HUES64 (cell line): Measurements from ENCODE around the gene WDR59.
"Not testable (repeated sequence)": the region's sequence is repeated elsewhere in the genome, so short reads cannot be mapped to it uniquely, and the experiment has no call there.

ENCODE experiments used
- H3K27ac ChIP-seq: 2 replicates; pipeline ENCODE4 v1.7.0; 2013; ENCODE audit warnings: low read depth, low read length, inconsistent platforms
- H3K27me3 ChIP-seq: 2 replicates; pipeline ENCODE4 v1.6.1; 2013; ENCODE audit warnings: mild to moderate bottlenecking, low read length; ENCODE audit not compliant: insufficient read depth
- H3K36me3 ChIP-seq: 2 replicates; pipeline ENCODE4 v1.6.1; 2013; ENCODE audit warnings: mild to moderate bottlenecking, low read length; ENCODE audit not compliant: insufficient read depth
- H3K4me1 ChIP-seq: 2 replicates; pipeline ENCODE4 v1.6.1; 2013; ENCODE audit warnings: mild to moderate bottlenecking, low read length, moderate library complexity; ENCODE audit not compliant: insufficient read depth
- H3K4me3 ChIP-seq: 2 replicates; pipeline ENCODE4 v1.5.1; 2013; ENCODE audit warnings: mild to moderate bottlenecking, low read length, moderate library complexity
- H3K9ac ChIP-seq: 2 replicates; pipeline ENCODE4 v1.6.1; 2013; ENCODE audit warnings: mild to moderate bottlenecking, low read depth, low read length
- H3K9me3 ChIP-seq: 2 replicates; pipeline ENCODE4 v1.6.1; 2013; ENCODE audit warnings: low read depth, low read length; ENCODE audit not compliant: insufficient read depth
- WGBS: fragments of 150-250, 120-280 bp; methylation state at CpG from one replicate; pipeline ENCODE4 v1.1.7; 2013; ENCODE audit warnings: missing lambda C conversion rate; 5-methylcytosine and 5-hydroxymethylcytosine counted together

Gene WDR59

DNA sequence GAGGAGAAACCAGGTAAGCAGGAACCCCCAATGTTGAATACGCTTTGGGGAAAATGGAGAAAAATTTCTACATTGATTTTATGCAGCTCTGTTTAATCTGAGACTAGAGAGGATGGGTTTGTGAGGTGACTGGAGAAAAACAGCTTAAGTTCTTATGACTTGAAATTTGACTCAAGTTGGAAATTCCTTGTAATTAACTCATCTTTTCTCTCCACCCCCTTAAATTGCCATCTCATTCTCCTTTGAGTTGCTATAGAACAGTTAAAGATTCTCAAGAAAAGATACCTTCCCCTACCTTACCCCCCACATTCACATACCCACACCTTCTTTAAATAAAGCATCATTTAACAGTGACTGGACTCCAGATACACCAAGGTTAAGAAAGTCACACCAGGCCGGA lies 38.1 kb upstream of the WDR59 start:
- no peak overlapping the region for H3K9ac ChIP-seq
- no peaks in the 10 kb centered on the region for H3K27me3 ChIP-seq
- peaks cover 14% of the 10 kb centered on the region; the same call in 1 of the 2 replicates for H3K9me3 ChIP-seq
- H3K4me3 ChIP-seq = no peak overlapping the region
- whole genome bisulfite sequencing = 96% methylated on average over 2 of the region's 2 CpGs
- no peaks in the 10 kb centered on the region; the same call in 1 of the 2 replicates for H3K4me1 ChIP-seq
- H3K27ac ChIP-seq = no peak overlapping the region
- H3K36me3 ChIP-seq = peaks cover 4% of the 10 kb centered on the region

DNA sequence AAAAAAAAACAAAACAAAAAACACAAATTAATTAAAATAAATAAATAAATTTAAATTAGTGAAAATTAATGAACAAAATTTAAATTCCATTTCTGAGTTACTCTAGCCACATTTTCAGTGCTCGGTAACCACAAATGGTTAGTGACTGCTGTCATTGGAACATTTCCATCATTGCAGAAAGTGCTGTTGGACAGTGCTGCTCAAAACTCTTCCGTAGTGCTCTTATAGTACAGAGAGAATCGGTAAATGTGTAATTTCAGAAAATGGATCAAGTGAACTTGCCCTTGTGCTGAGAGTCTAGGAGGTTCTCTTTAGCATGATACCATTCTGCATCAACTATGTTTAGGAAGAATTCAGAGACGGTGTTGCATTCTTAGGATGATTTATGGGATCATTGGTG lies 37.6 kb upstream of the WDR59 start:
- 96% methylated on average over 4 of the region's 4 CpGs for WGBS
- Histone ChIP-seq H3K9ac (no peak overlapping the region), H3K4me1 (no peaks in the 10 kb centered on the region; the same call in 1 of the 2 replicates), H3K36me3 (peaks cover 4% of the 10 kb centered on the region), H3K27ac (no peak overlapping the region), H3K27me3 (no peaks in the 10 kb centered on the region), H3K9me3 (peaks cover 14% of the 10 kb centered on the region; the same call in 1 of the 2 replicates), H3K4me3 (no peak overlapping the region)

DNA sequence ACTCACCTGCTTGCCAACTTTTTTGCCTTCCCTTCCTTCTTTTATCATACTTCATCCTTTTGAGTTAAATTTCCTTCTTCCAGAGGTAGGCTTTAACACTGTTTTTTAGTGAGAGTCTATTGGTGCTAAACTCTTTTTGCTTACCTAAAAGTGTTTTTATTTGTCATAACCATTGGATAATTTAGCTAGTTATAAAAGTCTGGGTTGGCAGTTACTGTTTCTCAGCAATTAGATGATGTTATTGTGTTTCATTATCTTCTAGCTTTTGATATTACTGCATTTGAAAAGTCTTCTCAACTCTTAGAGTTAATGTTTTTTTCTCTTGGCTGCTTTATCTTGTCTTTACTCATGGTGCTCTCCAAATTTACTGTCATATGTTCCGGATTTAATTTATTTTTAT lies 36.5 kb upstream of the WDR59 start:
- Histone ChIP-seq H3K9ac (no peak overlapping the region), H3K27ac (no peak overlapping the region), H3K9me3 (peaks cover 14% of the 10 kb centered on the region; the same call in 1 of the 2 replicates), H3K27me3 (no peaks in the 10 kb centered on the region), H3K4me1 (no peaks in the 10 kb centered on the region; the same call in 1 of the 2 replicates), H3K4me3 (no peak overlapping the region), H3K36me3 (peaks cover 4% of the 10 kb centered on the region)
- WGBS = 100% methylated on average over 1 of the region's 1 CpG

DNA sequence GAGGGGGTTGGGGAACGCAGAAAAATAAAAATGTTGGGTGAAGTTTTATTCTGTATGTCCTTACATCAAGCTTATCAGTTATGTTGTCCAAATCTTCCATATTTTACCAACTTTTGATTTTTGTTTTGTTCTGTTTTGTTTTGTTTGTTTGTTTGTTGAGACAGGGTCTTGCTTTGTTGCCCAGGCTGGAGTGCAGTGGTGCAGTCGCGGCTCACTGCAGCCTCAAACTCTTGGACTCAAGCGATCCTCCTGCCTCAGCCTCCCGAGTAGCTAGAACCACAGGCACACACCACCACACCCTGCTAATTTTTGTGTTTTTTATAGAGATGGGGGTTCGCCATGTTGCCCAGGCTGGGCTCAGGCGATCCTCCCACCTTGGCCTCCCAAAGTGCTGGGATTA lies 34.7 kb upstream of the WDR59 start:
- 98% methylated on average over 7 of the region's 7 CpGs for WGBS
- H3K36me3 ChIP-seq = peaks cover 4% of the 10 kb centered on the region
- H3K9me3 ChIP-seq = peaks cover 14% of the 10 kb centered on the region; the same call in 1 of the 2 replicates

DNA sequence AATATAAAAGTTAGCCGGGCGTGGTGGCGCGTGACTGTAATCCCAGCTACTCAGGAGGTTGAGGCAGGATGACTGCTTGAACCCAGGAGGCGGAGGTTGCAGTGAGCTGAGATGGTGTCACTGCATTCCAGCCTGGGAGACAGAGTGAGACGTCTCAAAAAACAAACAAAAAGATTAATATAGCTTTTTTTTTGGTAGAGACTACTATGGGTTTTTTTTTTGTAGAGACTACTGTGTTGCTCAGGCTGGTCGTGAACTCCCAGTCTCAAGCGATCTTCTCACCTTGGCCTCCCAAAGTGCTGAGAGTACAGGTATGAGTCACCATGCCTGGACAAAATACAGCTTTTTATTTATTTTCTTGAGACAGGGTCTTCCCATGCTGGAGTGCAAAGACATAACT lies 34.1 kb upstream of the WDR59 start:
- peaks cover 4% of the 10 kb centered on the region for H3K36me3 ChIP-seq
- H3K9me3 ChIP-seq = peaks cover 14% of the 10 kb centered on the region; the same call in 1 of the 2 replicates
- 97% methylated on average over 7 of the region's 8 CpGs for WGBS
- H3K9ac ChIP-seq = no peak overlapping the region
- H3K4me1 ChIP-seq = no peaks in the 10 kb centered on the region; the same call in 1 of the 2 replicates
- no peak overlapping the region for H3K27ac ChIP-seq
- no peaks in the 10 kb centered on the region for H3K27me3 ChIP-seq
- no peak overlapping the region for H3K4me3 ChIP-seq

More for the DNA sequence above, 34.7 kb upstream of the WDR59 start:
- H3K9ac ChIP-seq = no peak overlapping the region
- H3K27me3 ChIP-seq = no peaks in the 10 kb centered on the region
- no peaks in the 10 kb centered on the region; the same call in 1 of the 2 replicates for H3K4me1 ChIP-seq
- H3K27ac ChIP-seq = no peak overlapping the region
- H3K4me3 ChIP-seq = no peak overlapping the region

DNA sequence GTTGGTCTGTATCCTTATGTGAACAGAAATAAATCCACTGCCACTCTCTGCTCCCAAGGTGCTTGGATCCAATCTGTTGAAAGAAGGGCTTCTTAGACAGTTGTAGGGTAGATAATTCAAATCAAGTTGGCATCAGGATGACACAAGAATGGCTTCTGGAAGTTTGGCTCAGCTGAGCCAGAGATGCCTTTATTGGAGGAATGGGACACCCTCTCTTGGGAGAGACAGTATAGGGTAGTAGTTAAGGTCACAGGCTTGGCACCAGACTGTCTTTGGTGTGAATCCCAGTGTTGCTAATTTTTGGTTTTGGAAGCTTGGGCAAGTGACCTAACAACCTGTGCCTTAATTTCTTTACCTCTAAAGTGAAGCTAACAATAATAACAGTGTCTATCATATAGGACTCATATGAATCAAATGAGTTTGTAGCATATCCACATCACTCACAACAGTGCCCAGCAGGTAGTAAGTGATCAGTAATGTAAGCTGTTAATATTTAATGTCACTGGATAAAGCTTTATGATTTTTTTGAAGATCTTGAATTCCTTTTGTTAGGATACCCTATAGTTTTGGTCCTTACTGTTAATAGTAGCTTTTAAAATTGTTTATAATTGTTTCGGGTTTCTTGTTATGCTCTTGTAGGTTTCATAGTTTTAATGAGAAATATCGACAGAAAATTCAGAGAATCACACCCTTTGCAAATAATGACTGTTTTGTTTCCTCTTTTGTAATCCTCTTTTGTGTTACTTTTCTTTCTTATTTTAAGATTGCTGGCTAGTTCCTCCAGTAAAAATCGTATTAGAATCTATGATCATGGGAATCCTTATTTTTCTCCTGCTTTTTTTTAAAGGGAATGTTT lies 33.0 kb upstream of the WDR59 start:
- H3K4me3 ChIP-seq = no peak overlapping the region
- WGBS = 100% methylated on average over 1 of the region's 3 CpGs
- H3K27ac ChIP-seq = no peak overlapping the region
- peaks cover 14% of the 10 kb centered on the region; the same call in 1 of the 2 replicates for H3K9me3 ChIP-seq
- H3K27me3 ChIP-seq = no peaks in the 10 kb centered on the region
- no peak overlapping the region for H3K9ac ChIP-seq
- peaks cover 4% of the 10 kb centered on the region for H3K36me3 ChIP-seq
- H3K4me1 ChIP-seq = peaks cover under 1% of the 10 kb centered on the region; the same call in 1 of the 2 replicates

DNA sequence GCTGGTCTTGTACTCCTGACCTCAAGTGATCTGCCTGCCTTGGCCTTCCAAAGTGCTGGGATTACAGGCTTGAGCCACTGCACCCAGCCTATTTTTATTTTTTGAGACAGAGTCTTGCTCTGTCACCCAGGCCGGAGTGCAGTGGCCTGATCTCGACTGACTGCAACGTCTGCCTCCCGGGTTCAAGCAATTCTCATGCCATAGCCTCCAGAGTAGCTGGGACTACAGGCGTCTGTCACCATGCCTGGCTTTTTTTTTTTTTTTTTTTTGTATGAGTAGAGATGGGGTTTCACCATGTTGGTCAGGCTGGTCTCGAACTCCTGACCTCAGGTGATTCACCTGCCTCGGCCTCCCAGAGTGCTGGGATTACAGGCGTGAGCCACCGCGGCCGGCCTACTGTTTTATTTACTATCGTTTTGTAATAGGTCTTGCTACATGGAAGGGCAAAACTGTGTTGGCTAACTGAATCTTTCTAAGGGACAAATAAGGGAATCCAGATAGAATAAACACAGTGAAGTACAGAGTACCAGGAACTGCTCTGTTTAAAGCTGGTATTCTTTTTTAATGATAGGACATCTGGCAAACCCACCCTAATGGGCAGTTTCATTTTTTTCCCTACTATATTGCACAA lies 31.6 kb upstream of the WDR59 start:
- H3K4me3 ChIP-seq, H3K9ac ChIP-seq, H3K27me3 ChIP-seq, H3K36me3 ChIP-seq, H3K27ac ChIP-seq: not testable (repeated sequence)
- 96% methylated on average over 12 of the region's 12 CpGs for WGBS
- Histone ChIP-seq H3K4me1 (peaks cover 12% of the 10 kb centered on the region), H3K9me3 (peaks cover 10% of the 10 kb centered on the region; the same call in 1 of the 2 replicates)

DNA sequence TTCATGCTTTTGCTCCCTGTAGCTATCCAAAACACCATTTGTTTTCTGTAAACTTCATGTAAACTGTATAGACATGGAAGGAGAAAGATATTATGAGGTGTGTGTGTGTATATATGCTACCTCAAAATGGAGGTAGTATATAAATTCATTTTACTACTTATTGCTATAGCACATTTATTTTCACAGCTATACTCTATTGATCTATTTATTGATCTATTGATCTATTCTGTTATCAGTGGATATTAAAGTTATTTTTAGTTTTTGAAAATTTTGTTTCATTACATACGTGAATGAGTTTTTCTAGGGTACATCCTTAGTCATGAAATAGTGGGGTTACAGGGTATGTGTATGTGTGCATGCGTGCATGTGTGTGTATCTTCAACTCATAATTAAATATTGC lies 29.4 kb upstream of the WDR59 start:
- no peaks in the 10 kb centered on the region for H3K9me3 ChIP-seq
- 97% methylated on average over 2 of the region's 2 CpGs for WGBS

DNA sequence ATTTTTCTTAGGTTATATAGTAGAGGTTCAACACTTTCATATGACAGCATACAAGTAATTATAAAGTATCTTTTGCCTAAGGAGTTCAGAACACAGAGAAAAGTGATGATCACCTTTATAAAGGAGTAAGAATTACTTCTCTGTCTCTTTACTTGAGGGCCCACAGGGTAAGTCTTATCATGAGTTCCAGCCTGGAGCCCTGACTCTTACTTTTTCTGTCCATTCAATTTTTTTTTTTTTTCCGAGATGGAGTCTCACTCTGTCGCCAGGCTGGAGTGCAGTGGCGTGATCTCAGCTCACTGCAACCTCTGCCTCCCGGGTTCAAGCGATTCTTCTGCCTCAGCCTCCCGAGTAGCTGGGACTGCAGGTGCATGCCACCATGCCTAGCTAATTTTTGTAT lies 28.2 kb upstream of the WDR59 start:
- not testable (repeated sequence) for H3K27me3 ChIP-seq, H3K9me3 ChIP-seq, H3K27ac ChIP-seq, H3K9ac ChIP-seq, H3K4me3 ChIP-seq, H3K36me3 ChIP-seq
- peaks cover 16% of the 10 kb centered on the region for H3K4me1 ChIP-seq
- WGBS = 93% methylated on average over 6 of the region's 6 CpGs

More for the DNA sequence above, 29.4 kb upstream of the WDR59 start:
- Histone ChIP-seq H3K9ac (no peak overlapping the region), H3K4me1 (peaks cover 16% of the 10 kb centered on the region), H3K27ac (no peak overlapping the region), H3K36me3 (no peaks in the 10 kb centered on the region), H3K27me3 (no peaks in the 10 kb centered on the region), H3K4me3 (no peak overlapping the region)

DNA sequence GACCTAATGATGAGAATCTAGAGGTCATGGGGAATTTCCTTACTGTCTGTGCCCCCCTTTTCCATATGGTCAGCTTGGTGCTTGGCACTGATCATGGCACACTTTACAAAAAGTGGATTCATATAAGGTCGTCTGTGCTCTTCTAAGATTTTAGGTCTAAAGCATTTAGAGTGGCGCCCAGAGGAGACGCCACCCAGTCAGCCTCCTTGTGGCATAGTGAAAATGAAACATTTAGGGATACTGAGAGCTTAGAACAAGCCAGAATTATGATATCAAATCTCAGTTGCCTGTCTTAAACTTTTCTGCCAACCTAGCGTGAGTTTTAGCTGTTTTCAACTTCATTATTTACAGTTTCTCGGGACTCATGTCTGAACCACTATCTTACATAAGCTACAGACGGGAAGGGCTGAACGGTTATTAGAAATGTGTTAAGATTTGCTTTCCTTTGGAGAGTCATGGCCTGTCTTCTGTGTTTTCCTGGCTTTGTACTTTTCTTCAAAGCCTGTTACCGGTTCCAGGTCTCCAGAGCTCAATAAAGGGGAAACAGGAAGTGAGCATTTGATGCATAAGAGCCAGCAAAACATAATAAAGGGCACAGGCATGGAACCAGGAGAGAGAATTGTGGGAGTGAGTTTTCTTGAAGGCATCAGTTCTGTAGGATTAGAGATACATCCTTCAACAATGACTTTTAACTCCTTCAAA lies 27.6 kb upstream of the WDR59 start:
- 81% methylated on average over 8 of the region's 8 CpGs for WGBS
- H3K27me3 ChIP-seq = no peaks in the 10 kb centered on the region
- no peak overlapping the region for H3K9ac ChIP-seq
- no peak overlapping the region for H3K4me3 ChIP-seq
- H3K9me3 ChIP-seq = peaks cover 3% of the 10 kb centered on the region; the same call in 1 of the 2 replicates
- H3K36me3 ChIP-seq = no peaks in the 10 kb centered on the region
- H3K27ac ChIP-seq = no peak overlapping the region
- peaks cover 16% of the 10 kb centered on the region; the same call in 1 of the 2 replicates for H3K4me1 ChIP-seq
